NCI-H2029 treated with DMSO at 0.1 percent for 48 hours (cell line): Measurements from ENCODE around the gene TMEM120A.
"Not testable (repeated sequence)": the region's sequence is repeated elsewhere in the genome, so short reads cannot be mapped to it uniquely, and the experiment has no call there.

ENCODE experiments used
- DNase-seq: peaks from one replicate; lab custom pipeline; 2025; lab: John Stamatoyannopoulos, UW

The TMEM120A gene

GRCh38 chr7:75994388-75995051 lies at the start of gene TMEM120A:
Gene TMEM120A, minus strand, starts transcription at chr7:75994595. Its CDS starts 25 bp downstream, at chr7:75994570.
- peak; percentile 1 for DNase-seq

- DNase-seq: no peak
These were observed 45.7 kb upstream of the TMEM120A start for GRCh38 chr7:76040126-76040525.

- DNase-seq: no peak
These were observed 42.9 kb upstream of the TMEM120A start for GRCh38 chr7:76037310-76037709.

GRCh38 chr7:76031964-76032363 lies 37.6 kb upstream of the TMEM120A start:
- no peak for DNase-seq

- DNase-seq: not testable (repeated sequence)
These were observed 35.3 kb upstream of the TMEM120A start for GRCh38 chr7:76029682-76030081.

GRCh38 chr7:76023002-76023401 lies 28.6 kb upstream of the TMEM120A start:
- no peak for DNase-seq

- no peak for DNase-seq
These were observed 27.8 kb upstream of the TMEM120A start for GRCh38 chr7:76022026-76022780.

- no peak for DNase-seq
These were observed 25.8 kb upstream of the TMEM120A start for GRCh38 chr7:76020031-76020714.

GRCh38 chr7:76018520-76018919 lies 24.1 kb upstream of the TMEM120A start:
- DNase-seq: not testable (repeated sequence)

GRCh38 chr7:76016191-76016947 lies 22.0 kb upstream of the TMEM120A start:
- no peak for DNase-seq

- DNase-seq: no peak
These were observed 17.1 kb upstream of the TMEM120A start for GRCh38 chr7:76011442-76011861.

- DNase-seq: no peak
These were observed 15.5 kb upstream of the TMEM120A start for GRCh38 chr7:76009672-76010600.

- DNase-seq: no peak
These were observed 13.8 kb upstream of the TMEM120A start for GRCh38 chr7:76008156-76008687.

GRCh38 chr7:76005004-76005403 lies 10.6 kb upstream of the TMEM120A start:
- DNase-seq: not testable (repeated sequence)

- DNase-seq: no peak
These were observed 9.0 kb upstream of the TMEM120A start for GRCh38 chr7:76003351-76003750.

GRCh38 chr7:76002822-76003221 lies 8.4 kb upstream of the TMEM120A start:
- DNase-seq: no peak

GRCh38 chr7:76002139-76002538 lies 7.7 kb upstream of the TMEM120A start:
- no peak for DNase-seq

- no peak for DNase-seq
These were observed 6.2 kb upstream of the TMEM120A start for GRCh38 chr7:76000566-76000965.

GRCh38 chr7:75998038-75998437 lies 3.6 kb upstream of the TMEM120A start:
- DNase-seq: no peak

- no peak for DNase-seq
These were observed 2.1 kb upstream of the TMEM120A start for GRCh38 chr7:75996476-75996875.

- no peak for DNase-seq
These were observed 1.6 kb upstream of the TMEM120A start for GRCh38 chr7:75995996-75996395.
